Measurements from ENCODE around the gene SLC35D1.
A peak's percentile ranks its signal among the peaks of the same experiment; 100 is the strongest.
"Not testable (repeated sequence)": the region's sequence is repeated elsewhere in the genome, so short reads cannot be mapped to it uniquely, and the experiment has no call there.

The SLC35D1 gene

DNA sequence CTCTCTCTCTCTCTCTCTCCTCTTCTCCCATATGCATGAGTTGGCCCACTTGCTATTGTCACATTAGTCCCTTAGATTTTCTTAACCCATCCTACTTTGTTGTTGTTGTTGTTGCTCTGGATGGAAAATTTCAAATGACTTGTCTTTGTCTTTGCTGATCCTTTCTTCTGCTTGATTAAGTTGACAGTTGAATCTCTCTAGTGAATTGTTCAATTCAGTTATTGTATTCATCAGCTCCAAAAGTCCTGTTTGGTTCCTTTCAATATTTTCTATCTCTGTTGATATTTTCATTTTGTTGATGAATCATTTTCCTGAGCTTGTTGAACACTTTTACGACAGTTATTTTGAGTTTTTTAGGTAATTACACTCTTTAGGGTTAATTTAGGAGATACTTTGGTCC lies 18.8 kb upstream of the SLC35D1 start:
- H3K27ac ChIP-seq (ENCODE audit: low read depth, low read length), result no peak overlapping the region
- H3K23ac ChIP-seq (ENCODE audit: low read length), result no peak overlapping the region
- H3K36me3 ChIP-seq (ENCODE audit: control insufficient read depth, insufficient read depth, low read length), result no peaks in the 10 kb centered on the region
- no peak overlapping the region for H3K56ac ChIP-seq (ENCODE audit: low read length)
- no peaks in the 10 kb centered on the region for H3K79me2 ChIP-seq (ENCODE audit: control insufficient read depth, insufficient read depth, low read length)
- no peaks in the 10 kb centered on the region for H3K79me1 ChIP-seq (ENCODE audit: low read length)
- no peak overlapping the region for H2BK120ac ChIP-seq (ENCODE audit: low read depth, low read length)
- H3K4me2 ChIP-seq (ENCODE audit: low read length), result no peak overlapping the region
- no peak overlapping the region for H4K5ac ChIP-seq (ENCODE audit: low read length)
- H2BK15ac ChIP-seq (replicated peaks; ENCODE audit: low read depth), result no peak overlapping the region
- no CpG with 5 or more reads among the region's 1 CpG for WGBS (ENCODE audit: extremely low coverage, insufficient coverage, low lambda C conversion rate)
- DNase-seq, result no peak
- H3K18ac ChIP-seq (ENCODE audit: low read length), result no peak overlapping the region
- H3K9ac ChIP-seq (ENCODE audit: low read length), result no peak overlapping the region
- H3K27me3 ChIP-seq (ENCODE audit: insufficient read depth, low read length, poor library complexity), result no peaks in the 10 kb centered on the region
- no peak overlapping the region for H3K4me3 ChIP-seq (ENCODE audit: low read length)
- H2BK5ac ChIP-seq (ENCODE audit: low read length), result no peak overlapping the region
- no peak overlapping the region for H4K8ac ChIP-seq (ENCODE audit: low read depth, low read length)
- H2AK5ac ChIP-seq (ENCODE audit: low read length), result no peak overlapping the region
- H3K4me1 ChIP-seq (ENCODE audit: control insufficient read depth, low read depth, low read length), result no peaks in the 10 kb centered on the region
- no peak overlapping the region for H3K4ac ChIP-seq (ENCODE audit: low read depth, low read length)

DNA sequence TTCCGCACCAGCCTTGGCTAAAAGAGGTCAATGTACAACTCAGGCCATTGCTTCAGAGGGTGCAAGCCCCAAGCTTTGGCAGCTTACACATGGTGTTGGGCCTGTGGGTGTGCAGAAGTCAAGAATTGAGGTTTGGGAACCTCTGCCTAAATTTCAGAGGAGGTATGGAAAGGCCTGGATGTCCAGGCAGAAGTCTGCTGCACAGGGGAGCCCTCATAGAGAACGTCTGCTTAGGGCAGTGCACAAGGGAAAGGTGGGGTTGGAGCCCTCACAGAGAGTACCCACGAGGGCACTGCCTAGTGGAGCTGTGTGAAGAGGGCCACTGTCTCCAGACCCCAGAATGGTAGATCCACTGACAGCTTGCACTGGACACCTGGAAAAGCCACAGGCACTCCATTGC lies 13.7 kb upstream of the SLC35D1 start:
- peak; percentile 13 for DNase-seq
- H3K79me2 ChIP-seq (ENCODE audit: control insufficient read depth, insufficient read depth, low read length); H3K9ac ChIP-seq (ENCODE audit: low read length); H4K8ac ChIP-seq (ENCODE audit: low read depth, low read length); H2BK15ac ChIP-seq (replicated peaks; ENCODE audit: low read depth); H3K4me1 ChIP-seq (ENCODE audit: control insufficient read depth, low read depth, low read length); H3K18ac ChIP-seq (ENCODE audit: low read length); H3K36me3 ChIP-seq (ENCODE audit: control insufficient read depth, insufficient read depth, low read length); H2BK5ac ChIP-seq (ENCODE audit: low read length); H3K27ac ChIP-seq (ENCODE audit: low read depth, low read length); H3K4me2 ChIP-seq (ENCODE audit: low read length); H3K79me1 ChIP-seq (ENCODE audit: low read length); H2BK120ac ChIP-seq (ENCODE audit: low read depth, low read length); H3K27me3 ChIP-seq (ENCODE audit: insufficient read depth, low read length, poor library complexity); H3K56ac ChIP-seq (ENCODE audit: low read length); H4K5ac ChIP-seq (ENCODE audit: low read length); H2AK5ac ChIP-seq (ENCODE audit: low read length); H3K23ac ChIP-seq (ENCODE audit: low read length); H3K4me3 ChIP-seq (ENCODE audit: low read length); H3K4ac ChIP-seq (ENCODE audit: low read depth, low read length): not testable (repeated sequence)
- WGBS (ENCODE audit: extremely low coverage, insufficient coverage, low lambda C conversion rate), result no CpG with 5 or more reads among the region's 3 CpGs

DNA sequence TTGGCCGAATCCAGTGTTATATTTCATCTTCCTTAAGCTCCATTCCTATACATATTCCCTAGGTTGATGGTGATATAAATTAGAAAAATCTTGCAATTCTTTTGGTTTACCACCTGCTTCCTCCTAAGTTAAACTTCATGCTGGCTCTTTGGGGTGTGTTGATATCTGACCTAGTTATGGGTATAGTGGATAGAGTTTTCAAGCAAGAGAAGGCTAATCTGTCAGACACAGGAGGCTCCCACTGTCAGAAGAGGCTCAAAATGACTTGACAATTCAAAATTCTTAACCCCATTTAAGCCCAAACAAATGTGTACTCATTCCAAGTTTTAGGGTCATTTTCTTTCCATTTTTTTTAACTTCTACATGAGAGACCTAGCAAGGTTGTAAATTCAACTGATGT lies 8.5 kb upstream of the SLC35D1 start:
- no peak overlapping the region for H2BK5ac ChIP-seq (ENCODE audit: low read length)
- H2BK120ac ChIP-seq (ENCODE audit: low read depth, low read length), result no peak overlapping the region
- H3K56ac ChIP-seq (ENCODE audit: low read length), result no peak overlapping the region
- no peak overlapping the region for H3K4ac ChIP-seq (ENCODE audit: low read depth, low read length)
- H3K4me1 ChIP-seq (ENCODE audit: control insufficient read depth, low read depth, low read length), result no peaks in the 10 kb centered on the region
- no peaks in the 10 kb centered on the region for H3K79me2 ChIP-seq (ENCODE audit: control insufficient read depth, insufficient read depth, low read length)
- no CpG with 5 or more reads among the region's 1 CpG for WGBS (ENCODE audit: extremely low coverage, insufficient coverage, low lambda C conversion rate)
- no peak for DNase-seq
- no peak overlapping the region for H4K5ac ChIP-seq (ENCODE audit: low read length)
- H3K9ac ChIP-seq (ENCODE audit: low read length), result no peak overlapping the region
- H3K27ac ChIP-seq (ENCODE audit: low read depth, low read length), result no peak overlapping the region
- no peaks in the 10 kb centered on the region for H3K79me1 ChIP-seq (ENCODE audit: low read length)
- no peaks in the 10 kb centered on the region for H3K36me3 ChIP-seq (ENCODE audit: control insufficient read depth, insufficient read depth, low read length)
- H4K8ac ChIP-seq (ENCODE audit: low read depth, low read length), result no peak overlapping the region
- no peak overlapping the region for H3K4me2 ChIP-seq (ENCODE audit: low read length)
- no peak overlapping the region for H3K4me3 ChIP-seq (ENCODE audit: low read length)
- H3K18ac ChIP-seq (ENCODE audit: low read length), result no peak overlapping the region
- no peak overlapping the region for H2AK5ac ChIP-seq (ENCODE audit: low read length)
- H3K23ac ChIP-seq (ENCODE audit: low read length), result no peak overlapping the region
- no peaks in the 10 kb centered on the region for H3K27me3 ChIP-seq (ENCODE audit: insufficient read depth, low read length, poor library complexity)
- H2BK15ac ChIP-seq (replicated peaks; ENCODE audit: low read depth), result no peak overlapping the region

DNA sequence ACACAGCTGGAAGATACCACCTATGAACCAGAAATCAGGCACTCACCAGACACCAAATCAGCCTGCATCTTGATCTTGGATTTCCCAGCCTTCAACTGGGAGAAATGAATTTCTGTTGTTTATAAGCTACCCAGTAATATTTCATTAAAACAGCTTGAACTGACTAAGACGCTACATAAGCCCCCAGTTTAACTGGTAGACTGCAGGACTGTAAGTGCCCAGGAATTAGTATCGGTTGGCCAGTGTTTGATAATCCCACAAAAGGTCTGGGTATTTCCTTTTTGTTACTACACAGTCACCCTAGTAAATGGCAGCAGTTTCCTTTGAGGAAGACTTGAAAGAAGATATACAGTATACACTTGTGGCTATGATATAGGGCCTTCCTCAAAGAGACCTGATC lies 7.3 kb upstream of the SLC35D1 start:
- DNase-seq, result no peak
- no peak overlapping the region for H3K4me2 ChIP-seq (ENCODE audit: low read length)
- no peak overlapping the region for H3K56ac ChIP-seq (ENCODE audit: low read length)
- no peak overlapping the region for H3K9ac ChIP-seq (ENCODE audit: low read length)
- WGBS (ENCODE audit: extremely low coverage, insufficient coverage, low lambda C conversion rate), result no CpG with 5 or more reads among the region's 2 CpGs
- H3K27me3 ChIP-seq (ENCODE audit: insufficient read depth, low read length, poor library complexity), result no peaks in the 10 kb centered on the region
- no peaks in the 10 kb centered on the region for H3K36me3 ChIP-seq (ENCODE audit: control insufficient read depth, insufficient read depth, low read length)
- H3K18ac ChIP-seq (ENCODE audit: low read length), result no peak overlapping the region
- no peak overlapping the region for H4K5ac ChIP-seq (ENCODE audit: low read length)
- no peaks in the 10 kb centered on the region for H3K4me1 ChIP-seq (ENCODE audit: control insufficient read depth, low read depth, low read length)
- no peak overlapping the region for H3K4me3 ChIP-seq (ENCODE audit: low read length)
- H3K79me1 ChIP-seq (ENCODE audit: low read length), result no peaks in the 10 kb centered on the region
- H2BK5ac ChIP-seq (ENCODE audit: low read length), result no peak overlapping the region
- H2AK5ac ChIP-seq (ENCODE audit: low read length), result no peak overlapping the region
- H3K27ac ChIP-seq (ENCODE audit: low read depth, low read length), result no peak overlapping the region
- no peaks in the 10 kb centered on the region for H3K79me2 ChIP-seq (ENCODE audit: control insufficient read depth, insufficient read depth, low read length)
- H3K4ac ChIP-seq (ENCODE audit: low read depth, low read length), result no peak overlapping the region
- no peak overlapping the region for H2BK15ac ChIP-seq (replicated peaks; ENCODE audit: low read depth)
- H3K23ac ChIP-seq (ENCODE audit: low read length), result no peak overlapping the region
- no peak overlapping the region for H4K8ac ChIP-seq (ENCODE audit: low read depth, low read length)
- no peak overlapping the region for H2BK120ac ChIP-seq (ENCODE audit: low read depth, low read length)

DNA sequence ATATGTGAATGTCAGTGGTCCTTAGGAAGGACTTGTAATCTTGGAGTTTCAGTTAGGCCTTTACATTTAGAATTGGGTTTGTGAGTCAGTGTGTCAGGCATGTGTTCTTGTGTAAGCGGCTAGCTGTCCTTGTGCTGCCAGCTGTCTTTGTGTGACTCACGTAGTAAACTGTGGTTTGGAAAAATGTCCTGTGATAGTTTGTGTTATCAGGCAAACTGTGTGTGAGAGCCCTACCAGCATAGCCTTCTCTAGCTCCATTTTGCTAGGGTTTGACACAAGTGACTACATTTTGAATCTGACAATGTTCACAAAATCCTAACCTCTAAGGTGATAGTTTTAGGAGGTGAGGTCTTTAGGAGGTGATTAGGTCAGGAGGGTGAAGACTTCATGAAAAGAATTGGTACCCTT lies 6.9 kb upstream of the SLC35D1 start:
- no peak overlapping the region for H3K4ac ChIP-seq (ENCODE audit: low read depth, low read length)
- H2AK5ac ChIP-seq (ENCODE audit: low read length), result no peak overlapping the region
- H3K36me3 ChIP-seq (ENCODE audit: control insufficient read depth, insufficient read depth, low read length), result no peaks in the 10 kb centered on the region
- H3K4me3 ChIP-seq (ENCODE audit: low read length), result no peak overlapping the region
- H3K27me3 ChIP-seq (ENCODE audit: insufficient read depth, low read length, poor library complexity), result no peaks in the 10 kb centered on the region
- H3K4me2 ChIP-seq (ENCODE audit: low read length), result no peak overlapping the region
- H2BK15ac ChIP-seq (replicated peaks; ENCODE audit: low read depth), result no peak overlapping the region
- no peaks in the 10 kb centered on the region for H3K79me1 ChIP-seq (ENCODE audit: low read length)
- no peaks in the 10 kb centered on the region for H3K4me1 ChIP-seq (ENCODE audit: control insufficient read depth, low read depth, low read length)
- no peak overlapping the region for H3K27ac ChIP-seq (ENCODE audit: low read depth, low read length)
- WGBS (ENCODE audit: extremely low coverage, insufficient coverage, low lambda C conversion rate), result no CpG with 5 or more reads among the region's 2 CpGs
- H3K79me2 ChIP-seq (ENCODE audit: control insufficient read depth, insufficient read depth, low read length), result no peaks in the 10 kb centered on the region
- no peak overlapping the region for H3K18ac ChIP-seq (ENCODE audit: low read length)
- H3K23ac ChIP-seq (ENCODE audit: low read length), result no peak overlapping the region
- H3K9ac ChIP-seq (ENCODE audit: low read length), result no peak overlapping the region
- H2BK120ac ChIP-seq (ENCODE audit: low read depth, low read length), result no peak overlapping the region
- H4K5ac ChIP-seq (ENCODE audit: low read length), result no peak overlapping the region
- H4K8ac ChIP-seq (ENCODE audit: low read depth, low read length), result no peak overlapping the region
- no peak overlapping the region for H2BK5ac ChIP-seq (ENCODE audit: low read length)
- H3K56ac ChIP-seq (ENCODE audit: low read length), result no peak overlapping the region
- DNase-seq, result peak; percentile 13

DNA sequence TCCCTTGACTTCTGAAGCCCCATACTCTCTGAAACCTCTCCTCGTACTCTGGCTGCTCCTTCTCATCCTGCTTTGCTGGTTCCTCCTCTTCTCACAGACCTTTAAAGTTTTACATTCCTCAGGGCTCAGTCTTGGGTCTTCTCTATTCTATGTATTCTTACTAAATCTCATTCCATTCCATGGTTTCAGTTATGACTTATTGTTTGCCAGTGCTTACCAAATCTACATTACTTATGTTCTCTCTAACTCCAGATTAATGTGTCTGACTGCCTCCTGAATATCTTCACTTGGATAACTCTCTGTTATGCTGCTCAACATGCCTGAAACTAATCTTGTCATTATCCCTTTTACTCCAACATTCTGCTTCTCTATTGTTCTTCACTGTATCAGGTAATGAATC lies 5.4 kb upstream of the SLC35D1 start:
- Histone ChIP-seq H2BK15ac (replicated peaks; ENCODE audit: low read depth) (no peak overlapping the region), H3K79me2 (ENCODE audit: control insufficient read depth, insufficient read depth, low read length) (no peaks in the 10 kb centered on the region), H2AK5ac (ENCODE audit: low read length) (no peak overlapping the region), H2BK5ac (ENCODE audit: low read length) (no peak overlapping the region), H3K4me2 (ENCODE audit: low read length) (no peak overlapping the region), H2BK120ac (ENCODE audit: low read depth, low read length) (no peak overlapping the region), H3K9ac (ENCODE audit: low read length) (no peak overlapping the region), H3K36me3 (ENCODE audit: control insufficient read depth, insufficient read depth, low read length) (no peaks in the 10 kb centered on the region), H3K27ac (ENCODE audit: low read depth, low read length) (no peak overlapping the region), H4K5ac (ENCODE audit: low read length) (no peak overlapping the region), H3K27me3 (ENCODE audit: insufficient read depth, low read length, poor library complexity) (no peaks in the 10 kb centered on the region), H3K56ac (ENCODE audit: low read length) (no peak overlapping the region), H3K23ac (ENCODE audit: low read length) (no peak overlapping the region), H3K79me1 (ENCODE audit: low read length) (no peaks in the 10 kb centered on the region), H3K4ac (ENCODE audit: low read depth, low read length) (no peak overlapping the region), H3K4me3 (ENCODE audit: low read length) (no peak overlapping the region), H3K4me1 (ENCODE audit: control insufficient read depth, low read depth, low read length) (no peaks in the 10 kb centered on the region), H4K8ac (ENCODE audit: low read depth, low read length) (no peak overlapping the region), H3K18ac (ENCODE audit: low read length) (no peak overlapping the region)
- WGBS (ENCODE audit: extremely low coverage, insufficient coverage, low lambda C conversion rate), result no CpG with 5 or more reads among the region's 1 CpG
- DNase-seq, result no peak
